Upper lobe of left lung (tissue), 6 donors: ENCODE measurements around the gene PATZ1. TPM values are rescaled to one million over a fixed set of nuclear protein-coding genes. Genes with fewer than 3 reads are reported as not detected.

Experiments
- ATAC-seq, 2 donors: fragments of 200-7000 bp; cut with Tn5 transposase; one replicate each; pipeline ENCODE4 v1.9.1; 2022; ENCODE audit warnings: mild to moderate bottlenecking in 2 of 2, moderate library complexity in 2 of 2; ENCODE audit not compliant: low FRiP score in 2 of 2
- DNase-seq, 2 donors: peaks; one replicate each; pipeline ENCODE4 v3.0.0-alpha.2; 2019 to 2020
- H3K27ac ChIP-seq, 4 donors: fragments of 200-600 bp; sonication (generic); one replicate each; pipeline ENCODE4 v1.5.1; 2016 to 2019
- H3K27me3 ChIP-seq, 4 donors: fragments of 200-600 bp; sonication (generic); one replicate each; pipeline ENCODE4 v1.5.1; 2017 to 2019
- H3K36me3 ChIP-seq, 4 donors: fragments of 200-600 bp; sonication (generic); one replicate each; pipeline ENCODE4 v1.5.1; 2016 to 2019
- H3K4me1 ChIP-seq, 4 donors: fragments of 200-600 bp; sonication (generic); one replicate each; pipeline ENCODE4 v1.5.1; 2018 to 2019
- H3K4me3 ChIP-seq, 4 donors: fragments of 200-600 bp; sonication (generic); one replicate each; pipeline ENCODE4 v1.5.1; 2017 to 2019; ENCODE audit warnings: mild to moderate bottlenecking in 2 of 4, moderate library complexity in 1 of 4
- H3K9me3 ChIP-seq, 4 donors: fragments of 200-600 bp; sonication (generic); one replicate each; pipeline ENCODE4 v1.5.1; 2018 to 2019
- EP300 ChIP-seq, 4 donors: sonication (generic); formaldehyde crosslinking; IDR thresholded peaks; one replicate each; pipeline ENCODE4 v1.5.1; 2017; ENCODE audit warnings: antibody characterized with exemption in 4 of 4, control low read depth in 2 of 4
- POLR2A ChIP-seq, 4 donors: fragments of 450-650 bp; IDR thresholded peaks; one replicate each; pipeline ENCODE4 v1.5.1; 2016 to 2017; ENCODE audit warnings: antibody characterized with exemption in 4 of 4, mild to moderate bottlenecking in 2 of 4
- POLR2AphosphoS5 ChIP-seq, 2 donors: sonication (generic); formaldehyde crosslinking; IDR thresholded peaks; one replicate each; pipeline ENCODE4 v1.5.1; 2017; ENCODE audit warnings: antibody characterized with exemption in 2 of 2
- WGBS, 2 donors: methylation state at CpG; one replicate each; pipeline ENCODE4 v1.1.5; 2017 to 2018; 5-methylcytosine and 5-hydroxymethylcytosine counted together
- total RNA-seq, 6 donors: library from RNA; depleted of rRNA in 4 of 6; stranded (reverse); fragments of >200 nt in 4 of 6; gene quantifications; one replicate each; pipeline versions ENCODE4 v1.1.0 to v1.2.1, GENCODE V29; 2016 to 2021
- TF ChIP-seq, protein P1 (sequence below), 6 experiments: fragments of 450-650 bp in 4 of 6; fragments of 200-600 bp in 2 of 6; sonication (generic) in 2 of 6; IDR thresholded peaks; one replicate each; pipeline ENCODE4 v1.5.1; 2016 to 2019; ENCODE audit warnings: antibody characterized with exemption in 6 of 6
- donor health status: DM: no; HTN: no; CAD: no; lungs with moderate emphysema.
- donor health status: DM: no; HTN: yes; CAD: no; lungs with severe emphysema.

Gene PATZ1
- total RNA-seq, 6 donors from 2014 or later: 18.2 to 29.7 (median 24.0) TPM

DNA sequence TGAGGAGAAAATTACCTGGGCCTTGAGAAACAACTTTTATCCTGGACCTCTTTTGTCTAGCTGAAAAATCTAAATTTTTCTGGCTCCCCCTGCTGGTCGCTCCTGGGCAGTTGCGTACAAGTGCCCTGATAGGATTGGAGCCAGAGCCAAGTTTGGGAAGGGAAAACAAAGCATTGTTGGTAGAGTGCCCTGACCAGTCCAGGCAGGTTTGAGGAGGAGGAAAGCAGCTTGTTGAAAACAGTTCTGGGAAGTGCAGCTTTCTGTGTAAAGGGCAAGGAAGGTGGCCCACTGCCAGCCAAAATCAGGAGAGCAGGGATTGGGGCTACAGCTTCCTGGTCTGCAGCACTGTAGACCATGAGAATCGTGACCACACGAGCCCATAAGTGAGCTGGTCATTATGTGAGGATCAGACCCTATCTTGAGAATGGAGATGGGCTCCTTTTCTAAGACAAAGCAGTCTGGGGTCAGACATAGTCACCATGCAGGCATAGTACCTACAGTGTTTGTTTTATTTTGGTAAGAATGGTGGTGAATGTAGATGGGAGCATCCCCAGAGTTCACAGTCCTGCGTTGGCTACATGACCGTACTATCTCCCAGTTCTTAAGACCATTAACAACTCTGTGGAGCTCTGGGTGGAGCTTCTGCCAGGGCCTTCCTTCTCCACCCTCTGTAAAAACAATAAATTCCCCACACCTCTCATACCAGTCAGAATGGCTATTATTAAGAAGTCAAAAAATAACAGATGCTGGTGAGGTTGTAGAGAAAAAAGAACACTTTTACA, 32.6 kb downstream of the PATZ1 start:
- peak overlapping the region; percentile 55 to 77 (median 66) for H3K27ac ChIP-seq
- 24 to 30% methylated on average over 4 to 6 of the region's 6 CpGs for WGBS, 2 donors
- H3K9me3 ChIP-seq: peaks cover 0 to 2% (median 0%) of the 10 kb centered on the region in 4 donors
- TF ChIP-seq, protein P1, sequence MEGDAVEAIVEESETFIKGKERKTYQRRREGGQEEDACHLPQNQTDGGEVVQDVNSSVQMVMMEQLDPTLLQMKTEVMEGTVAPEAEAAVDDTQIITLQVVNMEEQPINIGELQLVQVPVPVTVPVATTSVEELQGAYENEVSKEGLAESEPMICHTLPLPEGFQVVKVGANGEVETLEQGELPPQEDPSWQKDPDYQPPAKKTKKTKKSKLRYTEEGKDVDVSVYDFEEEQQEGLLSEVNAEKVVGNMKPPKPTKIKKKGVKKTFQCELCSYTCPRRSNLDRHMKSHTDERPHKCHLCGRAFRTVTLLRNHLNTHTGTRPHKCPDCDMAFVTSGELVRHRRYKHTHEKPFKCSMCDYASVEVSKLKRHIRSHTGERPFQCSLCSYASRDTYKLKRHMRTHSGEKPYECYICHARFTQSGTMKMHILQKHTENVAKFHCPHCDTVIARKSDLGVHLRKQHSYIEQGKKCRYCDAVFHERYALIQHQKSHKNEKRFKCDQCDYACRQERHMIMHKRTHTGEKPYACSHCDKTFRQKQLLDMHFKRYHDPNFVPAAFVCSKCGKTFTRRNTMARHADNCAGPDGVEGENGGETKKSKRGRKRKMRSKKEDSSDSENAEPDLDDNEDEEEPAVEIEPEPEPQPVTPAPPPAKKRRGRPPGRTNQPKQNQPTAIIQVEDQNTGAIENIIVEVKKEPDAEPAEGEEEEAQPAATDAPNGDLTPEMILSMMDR (IDR thresholded peaks at IDR 0.05): peak; percentile 69 to 89 (median 84)
- no peak for TF ChIP-seq POLR2A (IDR thresholded peaks at IDR 0.05)
- TF ChIP-seq EP300 (IDR thresholded peaks at IDR 0.05): peak in 3 of 4 donors; percentile 1 to 91 (median 28)
- peak; percentile 65 to 71 for TF ChIP-seq POLR2AphosphoS5 (IDR thresholded peaks at IDR 0.05)
- peak in 1 of 2 donors; percentile 87 for DNase-seq
- no peak overlapping the region for H3K4me3 ChIP-seq
- no peaks in the 10 kb centered on the region for H3K36me3 ChIP-seq
- H3K4me1 ChIP-seq: peaks cover 0 to 14% (median 10%) of the 10 kb centered on the region in 4 donors
- H3K27me3 ChIP-seq: no peaks in the 10 kb centered on the region
- peak; percentile 87 to 94 for ATAC-seq

DNA sequence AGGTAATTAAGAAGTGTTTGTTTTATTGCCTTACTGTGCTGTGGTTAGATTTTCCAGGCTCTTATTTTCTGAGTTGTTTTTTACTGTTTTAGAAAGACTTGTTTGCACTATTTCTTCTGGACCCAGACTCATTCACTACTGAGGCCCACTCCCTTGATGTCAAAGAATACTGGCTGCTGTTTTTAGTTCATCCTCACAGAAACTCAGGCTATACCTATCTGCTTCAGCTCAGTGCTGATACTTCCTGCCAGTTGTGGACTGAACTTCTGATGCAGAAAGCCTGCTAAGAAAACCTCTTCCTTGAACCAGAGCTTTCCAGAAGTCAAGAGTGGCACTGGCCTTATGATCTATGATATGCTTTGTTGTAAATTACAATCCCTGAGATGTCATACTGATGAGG, 38.0 kb downstream of the PATZ1 start:
- H3K27me3 ChIP-seq: no peaks in the 10 kb centered on the region
- no peaks in the 10 kb centered on the region for H3K9me3 ChIP-seq
- H3K4me1 ChIP-seq: peaks cover 0 to 4% (median 3%) of the 10 kb centered on the region in 4 donors
- no peak for ATAC-seq
- no peak for DNase-seq
- TF ChIP-seq POLR2A (IDR thresholded peaks at IDR 0.05) (no peak), EP300 (IDR thresholded peaks at IDR 0.05) (no peak), POLR2AphosphoS5 (IDR thresholded peaks at IDR 0.05) (no peak)
- TF ChIP-seq, protein P1 (IDR thresholded peaks at IDR 0.05): no peak
- H3K27ac ChIP-seq: no peak overlapping the region
- H3K36me3 ChIP-seq: no peaks in the 10 kb centered on the region
- no peak overlapping the region for H3K4me3 ChIP-seq

- ATAC-seq (no peak), DNase-seq (no peak)
- Histone ChIP-seq H3K36me3 (no peaks in the 10 kb centered on the region), H3K27me3 (no peaks in the 10 kb centered on the region), H3K27ac (no peak overlapping the region), H3K4me3 (no peak overlapping the region), H3K4me1 (peaks cover 0 to 17% (median 2%) of the 10 kb centered on the region in 4 donors), H3K9me3 (no peaks in the 10 kb centered on the region)
- 82 to 93% methylated on average over 3 of the region's 3 CpGs for WGBS, 2 donors
- TF ChIP-seq, protein P1 (IDR thresholded peaks at IDR 0.05): no peak
- TF ChIP-seq POLR2A (IDR thresholded peaks at IDR 0.05) (no peak), POLR2AphosphoS5 (IDR thresholded peaks at IDR 0.05) (no peak), EP300 (IDR thresholded peaks at IDR 0.05) (no peak)
Measured at GRCh38 chr22:31305194-31305593, 41.0 kb downstream of the PATZ1 start.

DNA sequence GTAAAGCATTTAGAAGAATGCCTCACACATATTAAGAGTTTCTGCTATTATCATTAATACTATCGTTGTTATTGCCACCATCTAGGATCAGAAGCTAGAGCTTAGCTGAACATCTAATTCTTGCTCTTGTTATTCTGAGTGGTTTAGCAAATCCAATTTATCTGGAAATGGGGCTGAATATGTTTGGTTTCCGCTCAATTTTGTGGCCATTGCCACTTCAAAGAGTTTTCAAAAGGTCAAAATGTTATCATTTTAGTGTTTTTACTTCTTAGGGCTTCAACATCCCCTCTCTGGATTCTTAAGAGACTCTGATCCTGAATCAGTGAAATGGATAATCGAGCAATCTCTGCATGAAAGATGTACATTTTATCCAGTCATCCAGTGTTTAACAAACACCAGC, 43.6 kb downstream of the PATZ1 start:
- DNase-seq (no peak), ATAC-seq (no peak)
- no peaks in the 10 kb centered on the region for H3K27me3 ChIP-seq
- H3K4me1 ChIP-seq: peaks cover 0 to 17% (median 3%) of the 10 kb centered on the region in 4 donors
- H3K27ac ChIP-seq: no peak overlapping the region
- H3K36me3 ChIP-seq: no peaks in the 10 kb centered on the region
- 85 to 89% methylated on average over 3 of the region's 3 CpGs for WGBS, 2 donors
- no peaks in the 10 kb centered on the region for H3K9me3 ChIP-seq
- TF ChIP-seq EP300 (IDR thresholded peaks at IDR 0.05) (no peak), POLR2A (IDR thresholded peaks at IDR 0.05) (no peak), POLR2AphosphoS5 (IDR thresholded peaks at IDR 0.05) (no peak)
- TF ChIP-seq, protein P1 (IDR thresholded peaks at IDR 0.05): no peak
- no peak overlapping the region for H3K4me3 ChIP-seq

DNA sequence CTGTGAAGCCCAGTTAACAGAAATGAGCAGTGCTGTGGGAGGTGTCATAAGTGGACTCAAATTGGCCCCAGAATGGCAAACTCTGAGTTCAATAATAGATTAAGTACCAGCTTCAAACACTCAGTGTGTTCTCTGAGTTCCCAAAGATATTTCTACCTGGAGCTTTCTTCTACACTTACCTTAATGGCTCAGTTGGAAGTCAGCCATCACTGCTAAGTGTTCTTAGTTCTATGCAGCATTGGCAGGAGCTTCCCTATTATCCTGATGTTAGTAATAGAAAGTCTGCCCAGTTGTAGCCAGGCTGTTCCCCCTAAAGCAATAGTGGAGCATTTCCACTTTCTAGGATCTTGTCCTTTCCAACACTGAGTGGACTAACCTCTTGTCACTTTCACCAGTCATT, 44.1 kb downstream of the PATZ1 start:
- DNase-seq (no peak), ATAC-seq (no peak)
- Histone ChIP-seq H3K9me3 (no peaks in the 10 kb centered on the region), H3K36me3 (no peaks in the 10 kb centered on the region), H3K27ac (no peak overlapping the region), H3K4me1 (peaks cover 2 to 19% (median 7%) of the 10 kb centered on the region in 4 donors), H3K27me3 (no peaks in the 10 kb centered on the region), H3K4me3 (no peak overlapping the region)
- TF ChIP-seq, protein P1 (IDR thresholded peaks at IDR 0.05): no peak
- TF ChIP-seq POLR2AphosphoS5 (IDR thresholded peaks at IDR 0.05) (no peak), POLR2A (IDR thresholded peaks at IDR 0.05) (no peak), EP300 (IDR thresholded peaks at IDR 0.05) (no peak)
